Measurements from ENCODE around the gene MFSD2B.

DNA sequence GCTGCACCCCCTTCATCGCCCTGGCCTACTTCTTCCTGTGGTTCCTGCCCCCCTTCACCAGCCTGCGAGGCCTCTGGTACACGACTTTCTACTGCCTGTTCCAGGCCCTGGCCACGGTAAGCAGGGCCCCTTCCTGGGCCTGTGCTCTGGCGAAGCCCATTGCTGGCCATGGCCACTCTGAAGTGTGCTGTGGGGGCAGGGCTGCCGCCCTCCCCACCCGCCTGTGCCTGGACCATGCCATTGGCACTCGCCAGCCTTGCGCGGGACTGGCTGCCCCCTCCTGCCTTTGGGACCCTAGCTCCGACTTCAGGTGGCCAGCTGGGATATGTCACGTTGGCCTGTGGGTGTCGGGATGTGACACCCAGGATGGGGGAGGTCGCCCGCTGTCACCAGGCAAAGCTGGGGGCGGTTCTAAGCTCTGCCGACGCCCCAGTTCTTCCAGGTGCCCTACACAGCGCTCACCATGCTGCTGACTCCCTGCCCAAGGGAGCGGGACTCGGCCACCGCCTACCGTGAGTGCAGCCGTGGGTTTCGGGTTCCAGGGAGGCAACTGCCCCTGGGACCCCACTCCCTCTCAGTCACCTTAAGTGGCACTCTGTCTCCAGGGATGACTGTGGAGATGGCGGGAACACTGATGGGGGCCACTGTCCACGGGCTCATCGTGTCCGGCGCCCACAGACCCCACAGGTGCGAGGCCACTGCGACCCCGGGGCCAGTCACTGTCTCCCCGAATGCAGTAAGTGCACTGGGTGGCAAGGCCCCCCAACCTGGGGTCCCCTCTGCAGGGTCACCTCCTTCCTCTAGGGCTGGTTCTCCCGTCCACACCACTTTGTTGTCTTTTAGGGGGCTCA is 7.2 kb downstream of the MFSD2B start:
- TF ChIP-seq IRF2 (CRISPR knock-in tag; IDR thresholded peaks at IDR 0.05; ENCODE audit: borderline replicate concordance, low read depth) (no peak), CREB1 (CRISPR knock-in tag; IDR thresholded peaks at IDR 0.05) (no peak), NR2C2 (CRISPR knock-in tag; IDR thresholded peaks at IDR 0.05) (no peak), ZNF317 (CRISPR knock-in tag; IDR thresholded peaks at IDR 0.05; ENCODE audit: borderline replicate concordance, low read depth) (no peak), SP1 (CRISPR knock-in tag; conservative IDR thresholded peaks at IDR 0.05) (no peak)
- TF ChIP-seq, protein P1, sequence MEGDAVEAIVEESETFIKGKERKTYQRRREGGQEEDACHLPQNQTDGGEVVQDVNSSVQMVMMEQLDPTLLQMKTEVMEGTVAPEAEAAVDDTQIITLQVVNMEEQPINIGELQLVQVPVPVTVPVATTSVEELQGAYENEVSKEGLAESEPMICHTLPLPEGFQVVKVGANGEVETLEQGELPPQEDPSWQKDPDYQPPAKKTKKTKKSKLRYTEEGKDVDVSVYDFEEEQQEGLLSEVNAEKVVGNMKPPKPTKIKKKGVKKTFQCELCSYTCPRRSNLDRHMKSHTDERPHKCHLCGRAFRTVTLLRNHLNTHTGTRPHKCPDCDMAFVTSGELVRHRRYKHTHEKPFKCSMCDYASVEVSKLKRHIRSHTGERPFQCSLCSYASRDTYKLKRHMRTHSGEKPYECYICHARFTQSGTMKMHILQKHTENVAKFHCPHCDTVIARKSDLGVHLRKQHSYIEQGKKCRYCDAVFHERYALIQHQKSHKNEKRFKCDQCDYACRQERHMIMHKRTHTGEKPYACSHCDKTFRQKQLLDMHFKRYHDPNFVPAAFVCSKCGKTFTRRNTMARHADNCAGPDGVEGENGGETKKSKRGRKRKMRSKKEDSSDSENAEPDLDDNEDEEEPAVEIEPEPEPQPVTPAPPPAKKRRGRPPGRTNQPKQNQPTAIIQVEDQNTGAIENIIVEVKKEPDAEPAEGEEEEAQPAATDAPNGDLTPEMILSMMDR (IDR thresholded peaks at IDR 0.05), result no peak

All from WTC11 (cell line).